Glomerular visceral epithelial cell (primary cell): Measurements from ENCODE around the gene SART3.
A peak's percentile ranks its signal among the peaks of the same experiment; 100 is the strongest.

Experiments
- DNase-seq: peaks from one replicate; pipeline ENCODE4 v3.0.0-alpha.2; 2016; ENCODE audit errors: extremely low spot score

SART3 gene

GRCh38 chr12:108560752-108561719, at the start of gene SART3:
Gene SART3, minus strand, starts transcription at chr12:108561173. Its CDS starts 19 bp downstream, at chr12:108561154.
- peak; percentile 80 for DNase-seq

- DNase-seq, result no peak
Measured at GRCh38 chr12:108610336-108610815, 49.4 kb upstream of the SART3 start.

- no peak for DNase-seq
Measured at GRCh38 chr12:108609537-108610335, 48.8 kb upstream of the SART3 start.

- DNase-seq, result no peak
Measured at GRCh38 chr12:108608616-108609015, 47.6 kb upstream of the SART3 start.

GRCh38 chr12:108607981-108608600, 47.1 kb upstream of the SART3 start:
- DNase-seq, result no peak

GRCh38 chr12:108606492-108606891, 45.5 kb upstream of the SART3 start:
- DNase-seq, result no peak

- DNase-seq, result no peak
Measured at GRCh38 chr12:108605690-108606406, 44.9 kb upstream of the SART3 start.

GRCh38 chr12:108605000-108605689, 44.2 kb upstream of the SART3 start:
- DNase-seq, result peak; percentile 62

- no peak for DNase-seq
Measured at GRCh38 chr12:108604208-108604941, 43.4 kb upstream of the SART3 start.

GRCh38 chr12:108603743-108604142, 42.8 kb upstream of the SART3 start:
- DNase-seq, result no peak

- no peak for DNase-seq
Measured at GRCh38 chr12:108602976-108603704, 42.2 kb upstream of the SART3 start.

GRCh38 chr12:108602209-108602705, 41.3 kb upstream of the SART3 start:
- DNase-seq, result no peak

- no peak for DNase-seq
Measured at GRCh38 chr12:108600702-108601007, 39.7 kb upstream of the SART3 start.

GRCh38 chr12:108599948-108600701, 39.2 kb upstream of the SART3 start:
- DNase-seq, result no peak

GRCh38 chr12:108599541-108599940, 38.6 kb upstream of the SART3 start:
- no peak for DNase-seq

- no peak for DNase-seq
Measured at GRCh38 chr12:108598553-108599250, 37.7 kb upstream of the SART3 start.

- no peak for DNase-seq
Measured at GRCh38 chr12:108597559-108598471, 36.8 kb upstream of the SART3 start, which contains the start of gene TMEM119. Gene TMEM119, minus strand, starts transcription at chr12:108598084. Its CDS starts 5,701 bp downstream, at chr12:108592383.
